ENCODE measurements around the gene CACNA1C. TPM values are rescaled to one million over a fixed set of nuclear protein-coding genes. Genes with fewer than 3 reads are reported as not detected.

Gene CACNA1C
- total and polyA plus RNA-seq, 2 of the 4 experiments (the other 2 are of a cell fraction), result 1.6 to 2.6 TPM

GRCh38 chr12:2136901-2137300, 84.1 kb downstream of the CACNA1C start:
- no peak overlapping the region for H2BK120ac ChIP-seq (ENCODE audit: low read depth, low read length)
- TF ChIP-seq BHLHE40 (IDR thresholded peaks at IDR 0.05; ENCODE audit: low read depth, low read length) (no peak), POLR2A (IDR thresholded peaks at IDR 0.05; ENCODE audit: low read depth, low read length) (no peak), CHD1 (IDR thresholded peaks at IDR 0.05; ENCODE audit: low read depth, low read length) (no peak), MAFK (IDR thresholded peaks at IDR 0.05; ENCODE audit: low read depth, low read length) (no peak), CTCF (conservative IDR thresholded peaks at IDR 0.05; ENCODE audit: low read depth, low read length) (no peak), RAD21 (IDR thresholded peaks at IDR 0.05; ENCODE audit: low read length) (no peak), SMC3 (IDR thresholded peaks at IDR 0.05; ENCODE audit: low read depth, low read length) (no peak), RFX5 (IDR thresholded peaks at IDR 0.05; ENCODE audit: low read depth, low read length) (no peak), MXI1 (IDR thresholded peaks at IDR 0.05; ENCODE audit: borderline replicate concordance, low read depth, low read length) (no peak), CEBPB (IDR thresholded peaks at IDR 0.05; ENCODE audit: low read depth, low read length) (no peak), MAZ (IDR thresholded peaks at IDR 0.05; ENCODE audit: borderline replicate concordance, low read depth, low read length) (no peak), USF2 (IDR thresholded peaks at IDR 0.05; ENCODE audit: low read depth, low read length) (no peak), FOS (IDR thresholded peaks at IDR 0.05; ENCODE audit: low read depth, low read length) (no peak), NFE2L2 (IDR thresholded peaks at IDR 0.05; ENCODE audit: low read depth, low read length) (no peak), ELK1 (IDR thresholded peaks at IDR 0.05; ENCODE audit: borderline replicate concordance, low read depth, low read length) (no peak), RCOR1 (IDR thresholded peaks at IDR 0.05; ENCODE audit: insufficient replicate concordance, low read length) (no peak)
- H4K5ac ChIP-seq (ENCODE audit: low read depth, low read length), result no peak overlapping the region
- ChIA-PET CTCF (interaction anchor here (0.6 kb wide), 1 partner anchor 16 kb away, joined by 3 read pairs; no protein-coding TSS in a partner anchor), POLR2A (ENCODE audit: unreplicated experiment) (no interaction called here)
- H2AFZ ChIP-seq (replicated peaks; ENCODE audit: low read length, poor library complexity), result no peak overlapping the region
- H3K4ac ChIP-seq (ENCODE audit: low read depth, low read length), result no peak overlapping the region
- no peak overlapping the region for H3K56ac ChIP-seq (ENCODE audit: extremely low read depth, insufficient read depth, low read length)
- no peaks in the 10 kb centered on the region for H3K36me3 ChIP-seq (ENCODE audit: control insufficient read depth, insufficient read depth, low read length)
- no peak overlapping the region for H3K23ac ChIP-seq (ENCODE audit: low read depth, low read length)
- H2BK15ac ChIP-seq (ENCODE audit: low read depth, low read length), result no peak overlapping the region
- peaks cover 9% of the 10 kb centered on the region for H3K9me1 ChIP-seq (ENCODE audit: insufficient read depth, low read length)
- no TSS peak for BruUV-seq (replicated peaks)
- no peak overlapping the region for H3K4me3 ChIP-seq (ENCODE audit: insufficient read depth, low read depth, low read length)
- DNase-seq, result no peak
- intact Hi-C loops (cut with micrococcal nuclease), result no loop called here
- H4K20me1 ChIP-seq (ENCODE audit: insufficient read depth, low read length), result no peaks in the 10 kb centered on the region
- no peak overlapping the region for H2BK5ac ChIP-seq (ENCODE audit: low read depth, low read length, poor library complexity, severe bottlenecking)
- H3K27ac ChIP-seq (ENCODE audit: insufficient read depth, low read length), result no peak overlapping the region
- in situ Hi-C loops (cut with MboI; ENCODE audit: low sequenced_read_pairs), result no loop called here
- ATAC-seq (ENCODE audit: low read depth), result no peak
- H3K9ac ChIP-seq (ENCODE audit: low read depth, low read length), result no peak overlapping the region
- H4K8ac ChIP-seq (ENCODE audit: low read depth in 2 of 2, low read length in 2 of 2), result no peak overlapping the region
- no peak overlapping the region for H2BK20ac ChIP-seq (ENCODE audit: low read depth, low read length)
- H3K4me2 ChIP-seq (ENCODE audit: low read depth, low read length), result no peak overlapping the region
- no peak overlapping the region for H3K18ac ChIP-seq (ENCODE audit: low read depth, low read length)
- H3K9me3 ChIP-seq (ENCODE audit: control insufficient read depth, insufficient read depth, low read length), result no peaks in the 10 kb centered on the region
- peaks cover 0 to 1% of the 10 kb centered on the region in 2 experiments; a peak in 1 of 4 replicates for H3K79me1 ChIP-seq (ENCODE audit: low read depth in 1 of 2, low read length in 2 of 2)
- WGBS, 2 experiments (ENCODE audit: extremely low coverage in 2 of 2, insufficient read length in 1 of 2), result 88% methylated on average over 4 of the region's 10 CpGs; no CpG with 5 or more reads in 1 of the 2 experiments
- H3K14ac ChIP-seq (replicated peaks; ENCODE audit: low read depth, low read length), result no peak overlapping the region
- H2AK5ac ChIP-seq (ENCODE audit: low read depth, low read length), result no peak overlapping the region
- no peak overlapping the region for H2AK9ac ChIP-seq (replicated peaks; ENCODE audit: low read depth, low read length, poor library complexity)
- dilution Hi-C loops (cut with HindIII; ENCODE audit: low sequenced_read_pairs, unreplicated experiment), result no loop called here
- no peaks in the 10 kb centered on the region for H3K27me3 ChIP-seq (ENCODE audit: control insufficient read depth, insufficient read depth, low read length)
- H3K4me1 ChIP-seq (ENCODE audit: control insufficient read depth, insufficient read depth, low read length), result 0 out of 2 replicates have a peak, but pooled peaks cover 2% of the 10 kb centered on the region
- H4K91ac ChIP-seq (ENCODE audit: insufficient read depth, low read depth, low read length), result no peak overlapping the region

Data from IMR-90 (cell line).